ENCODE measurements around the gene APC2.
"Not testable (repeated sequence)": the region's sequence is repeated elsewhere in the genome, so short reads cannot be mapped to it uniquely, and the experiment has no call there.

Gene APC2

DNA sequence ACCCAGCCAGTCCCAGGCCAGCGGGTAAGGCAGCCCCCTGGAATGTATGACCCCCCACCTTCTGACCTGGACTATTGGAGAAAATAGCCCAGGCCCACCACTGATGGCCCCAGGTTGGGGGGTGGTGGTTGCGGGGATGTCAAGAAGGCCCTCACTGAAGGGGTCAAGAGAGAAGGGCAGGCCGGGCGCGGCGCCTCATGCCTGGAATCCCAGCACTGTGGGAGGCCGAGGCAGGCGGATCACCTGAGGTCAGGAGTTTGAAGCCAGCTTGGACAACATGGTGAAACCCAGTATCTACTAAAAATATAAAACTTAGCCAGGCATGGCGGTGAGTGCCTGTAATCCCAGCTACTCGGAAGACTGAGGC is 64.4 kb downstream of the APC2 start:
- DNase-seq = no peak

DNA sequence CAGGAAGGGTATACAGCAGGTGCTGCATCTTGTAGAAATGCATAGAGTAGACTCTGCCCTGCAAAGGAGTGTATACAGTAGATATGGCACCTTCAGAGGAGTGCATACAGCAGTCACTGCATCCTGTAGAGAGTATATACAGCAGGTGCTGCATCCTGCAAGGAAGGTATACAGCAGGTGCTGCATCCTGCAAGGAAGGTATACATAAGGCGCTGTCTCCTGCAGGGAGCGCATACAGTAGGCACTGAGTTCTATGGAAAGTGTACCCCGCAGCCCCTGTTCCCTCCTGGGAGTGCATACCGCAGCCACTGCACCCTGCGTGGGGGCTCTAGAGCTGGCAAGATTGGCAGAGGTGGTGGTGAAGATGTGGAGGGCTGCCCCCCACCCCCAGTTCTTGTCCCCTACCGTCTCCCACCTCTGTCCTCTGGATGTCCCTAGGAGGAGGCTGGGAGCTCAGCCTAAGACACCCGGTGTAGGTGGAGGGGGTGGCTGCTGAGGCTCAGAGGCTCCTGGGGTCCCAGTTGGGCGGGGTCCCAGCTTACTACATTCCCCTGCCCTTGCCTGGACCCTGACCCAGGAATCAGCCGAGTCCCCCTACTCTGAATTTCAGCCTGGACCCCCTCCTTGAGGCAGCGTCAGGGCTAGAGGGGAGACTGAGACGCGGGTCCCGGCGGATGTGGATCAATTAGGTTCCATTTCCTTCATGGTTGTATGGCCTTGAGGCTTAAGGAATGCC is 65.2 kb downstream of the APC2 start:
- DNase-seq = no peak

DNA sequence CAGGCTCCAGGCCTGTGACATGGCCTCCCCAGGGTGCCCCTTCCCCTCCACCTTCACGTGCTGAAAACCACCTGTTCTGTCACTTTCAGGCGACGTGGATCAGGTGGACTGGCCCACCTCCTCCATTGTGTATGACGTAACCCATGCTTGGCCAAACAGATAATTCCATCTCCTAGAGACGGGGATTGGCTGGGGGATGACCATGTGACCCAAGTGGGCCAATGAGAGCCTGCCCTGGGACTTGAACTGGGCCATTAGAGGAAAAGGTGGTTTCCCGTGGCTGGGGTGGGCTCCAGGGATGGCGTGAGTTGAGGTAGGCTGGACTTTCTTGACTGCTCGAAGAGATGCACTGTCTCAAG is 66.5 kb downstream of the APC2 start:
- DNase-seq = no peak

DNA sequence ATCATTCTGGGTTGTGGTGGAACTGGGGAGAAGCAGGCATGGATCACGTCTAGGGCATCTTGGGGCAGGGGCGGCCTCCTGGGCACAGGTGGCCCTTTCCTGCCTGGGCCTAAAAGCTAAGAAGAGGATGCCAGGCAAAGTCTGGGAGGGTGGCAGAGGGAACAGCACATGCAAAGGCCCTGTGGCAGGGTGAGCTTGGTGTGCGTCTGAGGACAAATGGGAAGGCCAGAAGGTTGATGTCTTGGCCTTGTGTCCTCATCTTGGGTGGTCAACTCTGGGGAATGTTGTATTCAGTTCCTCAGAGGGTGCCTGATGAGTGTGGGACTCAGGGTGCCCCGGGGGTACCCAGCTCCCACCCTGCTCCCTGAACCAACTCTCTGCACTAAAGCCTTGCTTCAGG is 68.5 kb downstream of the APC2 start:
- no peak for DNase-seq

DNA sequence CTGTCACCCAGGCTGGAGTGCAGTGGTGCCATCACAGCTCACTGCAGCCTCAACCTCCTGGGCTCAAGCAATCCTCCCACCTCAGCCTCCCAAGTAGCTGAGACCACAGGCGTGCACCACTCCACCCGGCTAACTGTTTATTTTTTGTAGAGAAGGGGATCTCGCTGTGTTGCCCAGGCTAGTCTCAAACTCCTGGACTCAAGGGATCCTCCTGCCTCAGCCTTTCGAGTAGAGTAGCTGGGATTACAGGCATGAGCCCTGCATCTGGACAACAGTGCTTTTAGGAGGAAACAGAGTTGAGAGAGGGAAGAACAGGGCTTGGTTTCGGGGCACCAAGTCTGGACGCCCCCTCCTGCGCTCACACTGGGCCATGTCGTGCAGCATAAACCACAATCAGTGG is 69.9 kb downstream of the APC2 start:
- DNase-seq = not testable (repeated sequence)

DNA sequence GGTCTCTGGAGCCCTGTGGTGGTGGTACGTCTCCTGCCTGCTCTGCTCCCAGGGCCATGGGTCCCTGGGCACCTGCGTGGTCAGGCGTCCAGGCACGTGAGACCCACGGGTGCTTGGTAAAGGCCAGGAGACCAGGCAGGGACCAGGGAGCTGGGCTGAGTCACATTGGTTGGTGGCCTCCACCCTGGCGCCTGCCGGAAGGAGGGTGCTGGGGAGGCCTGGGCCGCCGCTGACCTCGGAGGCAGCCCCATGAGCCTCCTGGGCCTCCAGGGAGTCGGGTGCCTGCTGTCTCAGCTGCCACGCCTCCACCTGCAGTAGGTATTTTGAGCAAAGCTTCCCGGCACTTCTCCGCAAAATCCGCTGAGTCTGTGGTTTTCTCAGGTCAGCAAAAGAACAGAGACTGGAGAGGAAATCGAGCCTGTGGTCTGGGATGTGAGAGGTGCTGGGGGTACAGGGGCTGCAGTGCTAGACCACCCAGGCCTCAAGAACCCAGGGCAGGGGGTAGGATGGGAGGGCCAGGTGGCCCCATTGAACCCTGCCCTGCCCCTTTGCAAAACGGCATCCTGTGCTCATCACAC is 70.4 kb downstream of the APC2 start:
- DNase-seq = no peak

DNA sequence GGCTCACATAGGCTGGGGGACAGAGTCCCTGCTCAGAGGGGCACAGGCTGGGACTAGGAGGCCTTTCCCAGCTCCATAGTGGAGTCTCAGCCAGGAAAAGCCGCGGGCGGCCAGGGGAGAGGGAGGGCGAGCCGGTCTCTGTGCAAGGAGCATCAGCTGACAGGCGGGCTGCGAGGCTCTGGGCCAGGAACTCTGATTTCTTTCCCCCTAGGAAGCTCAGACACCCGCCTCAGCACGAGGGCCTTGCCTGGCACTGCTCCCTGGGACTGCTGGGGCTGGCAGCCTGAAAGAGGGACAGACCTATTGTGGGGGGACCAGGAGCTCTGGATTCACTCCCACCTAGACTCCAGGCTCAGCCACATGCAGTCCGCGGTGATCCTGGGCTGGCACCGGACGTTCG is 71.7 kb downstream of the APC2 start:
- DNase-seq = no peak

DNA sequence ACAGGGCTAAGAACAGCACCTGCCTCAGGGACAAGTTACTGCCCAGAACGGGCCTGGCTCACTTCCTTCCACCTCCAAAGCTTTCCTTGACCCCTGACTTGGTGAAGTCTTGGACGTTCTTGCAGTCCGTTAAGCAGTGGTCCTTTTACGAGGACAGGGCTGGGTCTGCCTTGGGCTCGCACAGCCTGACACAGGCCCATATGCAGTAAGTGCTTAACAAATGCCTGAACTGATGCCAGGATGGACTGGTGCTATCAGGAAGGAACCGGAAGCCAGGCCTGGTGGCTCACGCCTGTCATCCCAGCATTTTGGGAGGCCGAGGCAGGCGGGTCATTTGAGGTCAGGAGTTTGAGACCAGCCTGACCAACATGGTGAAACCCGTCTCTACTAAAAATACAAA is 72.1 kb downstream of the APC2 start:
- no peak for DNase-seq

DNA sequence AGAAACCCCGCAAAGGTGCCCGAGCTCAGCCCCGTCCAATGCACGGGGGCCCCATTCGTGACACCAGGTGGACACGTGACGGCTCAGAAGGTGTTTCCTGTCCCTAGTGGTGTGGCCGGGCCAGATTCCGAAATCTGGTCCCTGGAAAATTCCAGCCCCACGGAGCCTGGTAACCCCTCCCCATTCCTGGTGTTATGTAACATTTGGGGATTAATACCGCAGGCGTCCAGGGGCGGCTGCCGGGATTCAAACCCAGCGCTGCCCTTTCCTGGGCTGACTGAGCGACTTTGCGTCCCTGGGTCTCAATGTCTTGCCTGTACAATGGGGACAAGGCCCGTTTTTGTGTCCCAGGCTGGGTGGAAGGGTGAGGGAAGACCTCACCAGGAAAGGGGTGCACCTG is 72.9 kb downstream of the APC2 start:
- DNase-seq = no peak

All from suppressor macrophage treated with lipopolysaccharide for 1 hour (primary cell).